Activated CD8-positive, alpha-beta T cell treated with anti-CD3 and anti-CD28 coated beads for 36 hours (primary cell): ENCODE data around the gene MYO9B. TPM values are rescaled to one million over a fixed set of nuclear protein-coding genes. Genes with fewer than 3 reads are reported as not detected.

Source experiments
- ATAC-seq: fragments of 200-7000 bp; cut with Tn5 transposase; one replicate; pipeline ENCODE4 v1.10.0; 2021; ENCODE audit warnings: mild to moderate bottlenecking, moderate library complexity
- CTCF ChIA-PET: fragments of 350-600 bp; sonication (Branson Sonifier 250); formaldehyde crosslinking; loops from one replicate; lab custom pipeline; 2021; ENCODE audit warnings: antibody characterized with exemption; lab: Charles Lee
- POLR2A ChIA-PET: fragments of 350-600 bp; sonication (Branson Sonifier 250); formaldehyde crosslinking; loops from one replicate; lab custom pipeline; 2021; ENCODE audit warnings: antibody characterized with exemption; lab: Charles Lee
- DNase-seq: peaks from one replicate; pipeline ENCODE4 v3.0.0-alpha.2; 2020
- H3K27ac Mint-ChIP-seq: one replicate; pipeline ENCODE4 v1.8.0; 2021; ENCODE audit warnings: mild to moderate bottlenecking, mixed read lengths
- H3K27me3 Mint-ChIP-seq: one replicate; pipeline ENCODE4 v1.8.0; 2021; ENCODE audit warnings: mixed read lengths
- H3K36me3 Mint-ChIP-seq: one replicate; pipeline ENCODE4 v1.8.0; 2021; ENCODE audit warnings: low read depth, mixed read lengths
- H3K4me1 Mint-ChIP-seq: one replicate; pipeline ENCODE4 v1.8.0; 2021; ENCODE audit warnings: low read depth, mixed read lengths
- H3K4me3 Mint-ChIP-seq: one replicate; pipeline ENCODE4 v1.8.0; 2021; ENCODE audit warnings: mild to moderate bottlenecking, moderate library complexity, mixed read lengths
- H3K9me3 Mint-ChIP-seq: one replicate; pipeline ENCODE4 v1.8.0; 2021; ENCODE audit warnings: mixed read lengths
- intact Hi-C: fragments of 100-400 bp; cut with micrococcal nuclease; formaldehyde crosslinking; loops from one replicate; pipeline ENCODE4 v1.10.0; 2022
- total RNA-seq, 2 experiments: library from RNA; stranded (reverse); gene quantifications; one replicate each; pipeline ENCODE4 v1.2.3, GENCODE V29; 2021
- TF ChIP-seq, protein P1 (sequence below): fragments of 200-600 bp; IDR thresholded peaks from one replicate; pipeline ENCODE4 v1.8.0; 2022; ENCODE audit warnings: antibody characterized with exemption, mild to moderate bottlenecking

Gene MYO9B
- total RNA-seq, 2 experiments from 2014 or later, result 111 to 112 TPM

DNA sequence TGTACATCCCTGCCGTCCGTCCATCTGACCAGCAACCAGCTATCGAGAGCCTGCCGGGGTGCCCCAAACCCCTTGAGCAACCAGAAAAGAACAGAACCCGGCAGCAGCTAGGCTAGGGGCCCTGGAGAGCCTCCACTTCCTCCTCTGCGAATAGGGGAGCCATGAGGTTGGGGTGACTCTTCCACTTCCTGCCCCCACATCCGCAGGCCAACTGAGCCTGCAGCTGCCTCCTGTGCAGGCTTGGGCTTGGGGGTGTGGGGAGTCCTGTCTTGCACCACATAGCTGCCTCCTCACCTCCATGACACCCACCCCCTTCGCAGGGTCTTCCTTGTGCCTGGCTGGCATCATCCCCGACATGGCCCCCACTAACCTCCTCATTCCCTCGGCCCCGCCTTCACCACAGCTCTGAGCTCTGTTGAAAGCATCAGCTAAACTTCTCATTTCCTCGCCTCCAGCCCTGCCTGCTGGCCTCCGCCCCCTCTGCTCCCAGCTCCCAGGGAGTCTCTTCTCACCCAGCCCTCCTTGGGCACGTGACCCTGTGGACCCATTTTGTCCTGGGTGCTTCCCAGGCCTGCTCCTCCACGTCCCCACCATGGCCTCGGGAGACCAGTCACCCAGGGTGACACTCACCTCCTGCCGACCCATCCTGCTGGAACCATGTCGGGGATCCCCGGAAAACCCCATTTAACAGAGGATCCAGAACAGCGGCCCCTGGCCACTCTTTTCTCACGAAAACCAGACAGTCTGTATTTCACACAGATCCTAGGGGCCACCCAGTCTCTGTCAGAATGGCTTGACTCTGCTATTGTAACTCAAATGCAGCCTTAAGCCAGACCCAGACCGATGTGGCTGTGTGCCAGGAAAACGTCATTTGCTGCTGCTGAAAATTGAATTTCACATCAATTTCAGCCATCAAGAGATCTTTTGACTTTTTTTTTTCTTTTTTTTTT, 50.4 kb downstream of the MYO9B start:
- POLR2A ChIA-PET, result interaction anchor here (1.2 to 2.0 kb wide), 8 partner anchors 10 to 154 kb away, joined by 3 to 10 read pairs (median 4); partner anchors contain the start of genes HAUS8, MYO9B and USE1
- TF ChIP-seq, protein P1, sequence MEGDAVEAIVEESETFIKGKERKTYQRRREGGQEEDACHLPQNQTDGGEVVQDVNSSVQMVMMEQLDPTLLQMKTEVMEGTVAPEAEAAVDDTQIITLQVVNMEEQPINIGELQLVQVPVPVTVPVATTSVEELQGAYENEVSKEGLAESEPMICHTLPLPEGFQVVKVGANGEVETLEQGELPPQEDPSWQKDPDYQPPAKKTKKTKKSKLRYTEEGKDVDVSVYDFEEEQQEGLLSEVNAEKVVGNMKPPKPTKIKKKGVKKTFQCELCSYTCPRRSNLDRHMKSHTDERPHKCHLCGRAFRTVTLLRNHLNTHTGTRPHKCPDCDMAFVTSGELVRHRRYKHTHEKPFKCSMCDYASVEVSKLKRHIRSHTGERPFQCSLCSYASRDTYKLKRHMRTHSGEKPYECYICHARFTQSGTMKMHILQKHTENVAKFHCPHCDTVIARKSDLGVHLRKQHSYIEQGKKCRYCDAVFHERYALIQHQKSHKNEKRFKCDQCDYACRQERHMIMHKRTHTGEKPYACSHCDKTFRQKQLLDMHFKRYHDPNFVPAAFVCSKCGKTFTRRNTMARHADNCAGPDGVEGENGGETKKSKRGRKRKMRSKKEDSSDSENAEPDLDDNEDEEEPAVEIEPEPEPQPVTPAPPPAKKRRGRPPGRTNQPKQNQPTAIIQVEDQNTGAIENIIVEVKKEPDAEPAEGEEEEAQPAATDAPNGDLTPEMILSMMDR, result no peak

DNA sequence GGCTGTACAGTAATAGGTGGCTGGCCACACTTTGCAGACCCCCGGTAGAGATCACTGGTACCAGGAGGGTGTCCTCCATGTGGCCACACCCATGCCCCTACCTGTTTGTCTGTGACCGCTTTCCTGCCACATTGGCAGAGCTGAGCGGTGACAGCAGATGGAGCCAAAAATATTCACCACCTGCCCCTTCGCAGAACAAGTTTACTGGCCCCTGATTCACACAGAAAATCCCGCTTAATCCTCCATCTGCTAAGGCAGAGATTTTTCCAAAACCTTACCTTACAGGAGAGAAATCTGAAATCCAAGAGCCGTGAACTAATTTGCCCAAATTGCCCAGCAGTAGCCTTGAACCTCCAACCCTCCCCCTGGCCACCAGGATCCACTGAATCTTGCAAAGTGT, 52.1 kb downstream of the MYO9B start:
- H3K4me1 Mint-ChIP-seq, result peaks cover 37% of the 10 kb centered on the region
- H3K4me3 Mint-ChIP-seq, result no peak overlapping the region
- intact Hi-C loops, result loop anchor here (5.0 kb wide), 1 partner anchor 35 kb away; no protein-coding TSS in a partner anchor
- ATAC-seq (no peak), DNase-seq (no peak)
- POLR2A ChIA-PET, result interaction anchor here (0.6 to 0.8 kb wide), 3 partner anchors 28 to 53 kb away, joined by 3 read pairs; no protein-coding TSS in a partner anchor
- TF ChIP-seq, protein P1, result no peak
- CTCF ChIA-PET, result no interaction called here
- H3K36me3 Mint-ChIP-seq, result peaks cover 20% of the 10 kb centered on the region
- H3K9me3 Mint-ChIP-seq, result no peaks in the 10 kb centered on the region
- H3K27me3 Mint-ChIP-seq, result no peaks in the 10 kb centered on the region
- H3K27ac Mint-ChIP-seq, result peak overlapping the region; percentile 57

More for the DNA sequence above, 50.4 kb downstream of the MYO9B start:
- Mint-ChIP-seq H3K9me3 (no peaks in the 10 kb centered on the region), H3K36me3 (peaks cover 24% of the 10 kb centered on the region), H3K4me3 (peak overlapping the region; percentile 63), H3K27ac (peak overlapping the region; percentile 91), H3K27me3 (no peaks in the 10 kb centered on the region), H3K4me1 (peaks cover 42% of the 10 kb centered on the region)
- ATAC-seq (peak; percentile 87), DNase-seq (peak; percentile 84)
- intact Hi-C loops, result loop anchor here (5.0 kb wide), 1 partner anchor 34 kb away; no protein-coding TSS in a partner anchor
- CTCF ChIA-PET, result interaction anchor here (0.8 to 1.4 kb wide), 4 partner anchors 45 to 74 kb away, joined by 3 to 4 read pairs (median 3); no protein-coding TSS in a partner anchor

DNA sequence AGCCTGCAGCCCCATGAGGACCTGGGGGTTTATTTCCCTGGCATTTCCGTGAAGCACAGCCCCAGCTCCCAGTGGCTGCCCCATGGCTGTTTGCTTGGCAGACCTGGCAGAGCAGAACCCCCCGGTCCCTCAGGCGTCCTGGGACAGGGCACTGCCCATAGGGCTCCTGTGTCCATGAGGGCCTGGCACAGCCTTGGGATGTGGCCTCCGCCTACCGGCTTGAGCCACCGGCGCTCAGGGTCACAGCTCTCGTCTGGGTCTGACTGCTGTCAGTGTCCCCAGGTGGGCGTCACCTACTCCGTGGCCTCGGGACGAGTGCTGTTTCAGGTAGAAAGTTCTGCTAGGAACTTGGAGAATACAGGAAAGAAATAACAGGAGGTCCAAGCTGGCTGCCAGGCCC, 52.8 kb downstream of the MYO9B start:
- H3K27ac Mint-ChIP-seq, result no peak overlapping the region
- no peak for ATAC-seq
- peaks cover 16% of the 10 kb centered on the region for H3K36me3 Mint-ChIP-seq
- peaks cover 38% of the 10 kb centered on the region for H3K4me1 Mint-ChIP-seq
- TF ChIP-seq, protein P1, result no peak
- H3K4me3 Mint-ChIP-seq, result no peak overlapping the region
- ChIA-PET CTCF (no interaction called here), POLR2A (interaction anchor here (0.6 to 0.8 kb wide), 3 partner anchors 29 to 54 kb away, joined by 3 read pairs; no protein-coding TSS in a partner anchor)
- no peak for DNase-seq
- intact Hi-C loops, result loop anchor here (5.0 kb wide), 1 partner anchor 36 kb away; no protein-coding TSS in a partner anchor
- H3K9me3 Mint-ChIP-seq, result no peaks in the 10 kb centered on the region
- H3K27me3 Mint-ChIP-seq, result no peaks in the 10 kb centered on the region

DNA sequence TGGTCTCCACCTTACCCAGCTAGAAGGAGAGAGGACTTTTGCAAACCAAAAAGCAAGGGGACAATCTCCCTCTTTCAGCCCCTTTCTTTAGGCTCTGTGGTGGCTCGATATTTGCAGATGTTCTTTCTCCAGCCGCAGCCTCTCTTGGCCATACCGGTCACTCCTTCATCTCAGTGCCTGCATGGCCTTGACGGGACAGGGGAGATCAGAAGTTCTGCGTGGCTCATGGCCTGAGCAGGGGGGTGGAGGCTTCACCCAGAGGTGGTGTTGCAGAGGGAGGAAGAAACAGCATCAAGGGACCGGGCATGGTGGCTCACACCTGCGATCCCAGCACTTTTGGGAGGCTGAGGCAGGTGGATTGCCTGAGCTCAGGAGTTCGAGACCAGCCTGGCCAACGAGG, 53.2 kb downstream of the MYO9B start:
- peaks cover 38% of the 10 kb centered on the region for H3K4me1 Mint-ChIP-seq
- TF ChIP-seq, protein P1, result no peak
- no peaks in the 10 kb centered on the region for H3K27me3 Mint-ChIP-seq
- H3K36me3 Mint-ChIP-seq, result peaks cover 13% of the 10 kb centered on the region
- POLR2A ChIA-PET, result interaction anchor here (0.8 kb wide), 1 partner anchor 163 kb away, joined by 3 read pairs; no protein-coding TSS in a partner anchor
- intact Hi-C loops, result loop anchor here (5.0 kb wide), 1 partner anchor 37 kb away; no protein-coding TSS in a partner anchor
- H3K4me3 Mint-ChIP-seq, result no peak overlapping the region
- no peak overlapping the region for H3K27ac Mint-ChIP-seq
- H3K9me3 Mint-ChIP-seq, result no peaks in the 10 kb centered on the region
- DNase-seq (no peak), ATAC-seq (no peak)
- CTCF ChIA-PET, result interaction anchor here (1.3 kb wide), 1 partner anchor 43 kb away, joined by 3 read pairs; no protein-coding TSS in a partner anchor
